ENCODE results near the gene TOLLIP. TPM values are rescaled to one million over a fixed set of nuclear protein-coding genes. Genes with fewer than 3 reads are reported as not detected.

Gene TOLLIP
- total RNA-seq, 1 experiment from 2014 or later, result 29.5 TPM

DNA sequence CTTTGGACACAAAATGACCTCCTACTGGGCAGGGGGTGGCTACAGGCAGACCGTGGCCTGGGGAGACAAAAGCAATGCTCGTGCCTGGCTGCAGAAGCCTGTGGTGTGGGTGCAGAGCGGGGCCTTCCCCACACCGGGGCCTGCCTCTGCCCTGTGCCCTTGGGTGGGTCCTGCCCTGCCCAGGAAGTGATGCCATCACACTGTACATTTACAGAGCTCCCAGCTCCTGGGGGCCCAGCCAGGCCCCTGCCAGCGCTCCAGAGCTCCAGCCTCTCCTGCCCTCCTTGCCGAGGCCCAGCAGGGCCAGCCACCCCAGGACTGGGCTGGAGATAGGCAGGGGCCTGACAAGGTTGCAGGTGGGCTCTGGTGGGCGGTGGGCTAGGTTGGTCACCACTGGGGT is 46.4 kb downstream of the TOLLIP start:
- Histone ChIP-seq H3K9me2 (ENCODE audit: insufficient read depth) (no peaks in the 10 kb centered on the region), H3K36me3 (ENCODE audit: low read depth) (no peaks in the 10 kb centered on the region), H2AFZ (no peak overlapping the region), H3K27me3 (ENCODE audit: insufficient read depth, low read depth) (no peaks in the 10 kb centered on the region), H3K4me3 (peak overlapping the region; percentile 18; the same call in 1 of the 2 replicates), H3F3A (ENCODE audit: insufficient read depth, low read depth) (peaks cover 4% of the 10 kb centered on the region; the same call in 1 of the 2 replicates), H4K20me1 (ENCODE audit: insufficient read depth) (no peaks in the 10 kb centered on the region), H3K9me3 (ENCODE audit: insufficient read depth, low read depth) (no peaks in the 10 kb centered on the region), H3K27ac (no peak overlapping the region), H3K4me2 (peak overlapping the region; percentile 71), H3K4me1 (replicated peaks; ENCODE audit: insufficient read depth) (peaks cover 6% of the 10 kb centered on the region), H3K79me2 (ENCODE audit: low read depth) (no peaks in the 10 kb centered on the region)
- no peak for DNase-seq
- CTCF ChIA-PET, result no interaction called here
- intact Hi-C loops (cut with micrococcal nuclease; ENCODE audit: unreplicated experiment), result loop anchor here (5.0 kb wide), 1 partner anchor 61 kb away; no protein-coding TSS in a partner anchor
- POLR2A ChIA-PET (ENCODE audit: unreplicated experiment), result interaction anchor here (0.6 to 0.7 kb wide), 2 partner anchors 9 to 63 kb away, joined by 3 read pairs; no protein-coding TSS in a partner anchor
- TF ChIP-seq EZH2 (IDR thresholded peaks at IDR 0.05; ENCODE audit: low read depth), result no peak
- TF ChIP-seq, protein P1, sequence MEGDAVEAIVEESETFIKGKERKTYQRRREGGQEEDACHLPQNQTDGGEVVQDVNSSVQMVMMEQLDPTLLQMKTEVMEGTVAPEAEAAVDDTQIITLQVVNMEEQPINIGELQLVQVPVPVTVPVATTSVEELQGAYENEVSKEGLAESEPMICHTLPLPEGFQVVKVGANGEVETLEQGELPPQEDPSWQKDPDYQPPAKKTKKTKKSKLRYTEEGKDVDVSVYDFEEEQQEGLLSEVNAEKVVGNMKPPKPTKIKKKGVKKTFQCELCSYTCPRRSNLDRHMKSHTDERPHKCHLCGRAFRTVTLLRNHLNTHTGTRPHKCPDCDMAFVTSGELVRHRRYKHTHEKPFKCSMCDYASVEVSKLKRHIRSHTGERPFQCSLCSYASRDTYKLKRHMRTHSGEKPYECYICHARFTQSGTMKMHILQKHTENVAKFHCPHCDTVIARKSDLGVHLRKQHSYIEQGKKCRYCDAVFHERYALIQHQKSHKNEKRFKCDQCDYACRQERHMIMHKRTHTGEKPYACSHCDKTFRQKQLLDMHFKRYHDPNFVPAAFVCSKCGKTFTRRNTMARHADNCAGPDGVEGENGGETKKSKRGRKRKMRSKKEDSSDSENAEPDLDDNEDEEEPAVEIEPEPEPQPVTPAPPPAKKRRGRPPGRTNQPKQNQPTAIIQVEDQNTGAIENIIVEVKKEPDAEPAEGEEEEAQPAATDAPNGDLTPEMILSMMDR (conservative IDR thresholded peaks at IDR 0.05), result no peak
- BruUV-seq (replicated peaks), result no TSS peak

DNA sequence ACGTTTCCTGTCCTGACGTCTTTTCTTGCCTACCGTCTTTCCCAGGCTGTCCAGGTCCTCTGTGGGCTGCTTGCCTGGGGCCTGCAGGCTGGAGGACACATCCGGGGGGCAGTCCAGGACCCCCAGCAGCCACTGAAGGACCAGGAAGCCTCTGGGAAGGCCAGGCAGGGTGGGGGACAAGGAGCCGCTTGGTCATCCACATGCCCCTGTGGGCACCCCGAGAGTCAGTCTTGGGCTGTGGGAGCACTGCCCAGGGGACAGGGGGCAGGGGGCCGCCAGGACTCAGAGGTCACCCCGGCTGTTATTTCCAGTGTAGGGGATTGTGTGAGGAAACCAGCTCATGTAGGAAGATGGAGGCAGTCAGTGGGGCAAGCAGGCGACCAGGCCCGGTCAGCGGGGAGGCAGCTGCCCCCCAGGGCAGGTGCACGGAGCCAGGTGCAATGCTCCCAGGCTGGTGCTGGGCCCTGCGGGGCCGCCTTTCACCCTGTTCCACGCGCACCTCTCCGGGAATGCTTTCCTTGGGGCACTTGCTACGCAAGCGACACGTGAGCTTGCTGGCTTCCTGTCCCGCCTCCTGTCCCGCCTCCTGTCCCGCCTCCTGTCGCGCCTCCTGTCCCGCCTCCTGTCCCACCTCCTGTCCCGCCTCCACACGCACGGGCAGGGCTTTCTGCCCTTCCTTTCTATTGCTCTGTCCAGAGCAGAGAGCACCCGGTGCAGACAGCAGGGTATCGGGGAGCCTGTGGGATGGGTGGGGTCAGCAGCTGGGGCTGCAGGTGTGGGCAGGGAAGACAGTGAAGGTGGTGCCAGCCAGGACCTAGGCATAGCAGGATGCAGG is 47.0 kb downstream of the TOLLIP start:
- peaks cover 4% of the 10 kb centered on the region; the same call in 1 of the 2 replicates for H3F3A ChIP-seq (ENCODE audit: insufficient read depth, low read depth)
- no peaks in the 10 kb centered on the region for H4K20me1 ChIP-seq (ENCODE audit: insufficient read depth)
- ChIA-PET CTCF (no interaction called here), POLR2A (ENCODE audit: unreplicated experiment) (interaction anchor here (0.6 to 0.7 kb wide), 3 partner anchors 9 to 110 kb away, joined by 3 to 5 read pairs (median 3); no protein-coding TSS in a partner anchor)
- no peaks in the 10 kb centered on the region for H3K9me2 ChIP-seq (ENCODE audit: insufficient read depth)
- DNase-seq, result peak; percentile 70 to 91
- H3K4me3 ChIP-seq, result peak overlapping the region; percentile 48; the same call in 1 of the 2 replicates
- no peaks in the 10 kb centered on the region for H3K79me2 ChIP-seq (ENCODE audit: low read depth)
- no peak for TF ChIP-seq EZH2 (IDR thresholded peaks at IDR 0.05; ENCODE audit: low read depth)
- TF ChIP-seq, protein P1 (conservative IDR thresholded peaks at IDR 0.05), result no peak
- no peaks in the 10 kb centered on the region for H3K27me3 ChIP-seq (ENCODE audit: insufficient read depth, low read depth)
- TSS peak; percentile 95 for BruUV-seq (replicated peaks)
- intact Hi-C loops (cut with micrococcal nuclease; ENCODE audit: unreplicated experiment), result loop anchor here (5.0 kb wide), 1 partner anchor 60 kb away; no protein-coding TSS in a partner anchor
- H3K36me3 ChIP-seq (ENCODE audit: low read depth), result no peaks in the 10 kb centered on the region
- peak overlapping the region; percentile 23; the same call in 1 of the 2 replicates for H3K27ac ChIP-seq
- 0 out of 2 replicates have a peak overlapping the region, but pooled peaks have one; percentile 58 for H2AFZ ChIP-seq
- H3K4me2 ChIP-seq, result peak overlapping the region; percentile 71
- H3K4me1 ChIP-seq (replicated peaks; ENCODE audit: insufficient read depth), result peaks cover 6% of the 10 kb centered on the region
- no peaks in the 10 kb centered on the region for H3K9me3 ChIP-seq (ENCODE audit: insufficient read depth, low read depth)

GRCh38 chr11:1261241-1262071 is 48.0 kb downstream of the TOLLIP start:
- intact Hi-C loops (cut with micrococcal nuclease; ENCODE audit: unreplicated experiment), result loop anchor here (5.0 kb wide), 1 partner anchor 59 kb away; no protein-coding TSS in a partner anchor
- Histone ChIP-seq H4K20me1 (ENCODE audit: insufficient read depth) (no peaks in the 10 kb centered on the region), H3K9me2 (ENCODE audit: insufficient read depth) (no peaks in the 10 kb centered on the region), H3K4me3 (no peak overlapping the region), H3K4me2 (peak overlapping the region; percentile 71), H3K27ac (no peak overlapping the region), H3K27me3 (ENCODE audit: insufficient read depth, low read depth) (no peaks in the 10 kb centered on the region), H2AFZ (no peak overlapping the region), H3K9me3 (ENCODE audit: insufficient read depth, low read depth) (no peaks in the 10 kb centered on the region), H3K36me3 (ENCODE audit: low read depth) (no peaks in the 10 kb centered on the region), H3K4me1 (replicated peaks; ENCODE audit: insufficient read depth) (peaks cover 6% of the 10 kb centered on the region), H3K79me2 (ENCODE audit: low read depth) (no peaks in the 10 kb centered on the region), H3F3A (ENCODE audit: insufficient read depth, low read depth) (peaks cover 4% of the 10 kb centered on the region; the same call in 1 of the 2 replicates)
- CTCF ChIA-PET, result interaction anchor here (0.6 kb wide), 1 partner anchor 28 kb away, joined by 3 read pairs; no protein-coding TSS in a partner anchor
- no peak for DNase-seq
- no peak for TF ChIP-seq EZH2 (IDR thresholded peaks at IDR 0.05; ENCODE audit: low read depth)
- TF ChIP-seq, protein P1 (conservative IDR thresholded peaks at IDR 0.05), result no peak
- no TSS peak for BruUV-seq (replicated peaks)
- POLR2A ChIA-PET (ENCODE audit: unreplicated experiment), result no interaction called here
